ENCODE measurements around the gene MYO7A. TPM values are rescaled to one million over a fixed set of nuclear protein-coding genes. Genes with fewer than 3 reads are reported as not detected.
A peak's percentile ranks its signal among the peaks of the same experiment; 100 is the strongest.

The MYO7A gene
- total and polyA plus RNA-seq, 2 of the 4 experiments (the other 2 are of a cell fraction): 0.02 TPM; not detected in 1

- TF ChIP-seq ELK1 (IDR thresholded peaks at IDR 0.05; ENCODE audit: borderline replicate concordance, low read depth, low read length): no peak
Observed at GRCh38 chr11:77107950-77108349, 20.1 kb upstream of the MYO7A start (continued).

GRCh38 chr11:77108436-77108835 lies 19.6 kb upstream of the MYO7A start:
- Histone ChIP-seq H3K18ac (ENCODE audit: low read depth, low read length) (no peak overlapping the region), H2BK120ac (ENCODE audit: low read depth, low read length) (no peak overlapping the region), H3K9me1 (ENCODE audit: insufficient read depth, low read length) (peaks cover 12% of the 10 kb centered on the region), H2AK9ac (replicated peaks; ENCODE audit: low read depth, low read length, poor library complexity) (peak overlapping the region; percentile 73), H4K8ac (ENCODE audit: low read depth in 2 of 2, low read length in 2 of 2) (peak overlapping the region in 1 of 2 experiments; percentile 45; a peak in 2 of 4 replicates), H3K56ac (ENCODE audit: extremely low read depth, insufficient read depth, low read length) (no peak overlapping the region), H2AK5ac (ENCODE audit: low read depth, low read length) (peak overlapping the region; percentile 73; the same call in 1 of the 2 replicates), H3K14ac (replicated peaks; ENCODE audit: low read depth, low read length) (no peak overlapping the region), H3K27ac (ENCODE audit: insufficient read depth, low read length) (no peak overlapping the region), H3K4me1 (ENCODE audit: control insufficient read depth, insufficient read depth, low read length) (peaks cover 21% of the 10 kb centered on the region), H4K91ac (ENCODE audit: insufficient read depth, low read depth, low read length) (no peak overlapping the region; the same call in 1 of the 2 replicates), H2BK5ac (ENCODE audit: low read depth, low read length, poor library complexity, severe bottlenecking) (peak overlapping the region; percentile 10), H3K9ac (ENCODE audit: low read depth, low read length) (no peak overlapping the region), H3K23ac (ENCODE audit: low read depth, low read length) (no peak overlapping the region), H4K20me1 (ENCODE audit: insufficient read depth, low read length) (peaks cover 5% of the 10 kb centered on the region; the same call in 1 of the 2 replicates), H3K4ac (ENCODE audit: low read depth, low read length) (peak overlapping the region; percentile 64), H3K4me3 (ENCODE audit: insufficient read depth, low read depth, low read length) (no peak overlapping the region), H2AFZ (replicated peaks; ENCODE audit: low read length, poor library complexity) (peak overlapping the region; percentile 67), H3K79me1 (ENCODE audit: low read depth in 1 of 2, low read length in 2 of 2) (peaks cover 0 to 15% of the 10 kb centered on the region in 2 experiments; a peak in 1 of 4 replicates), H2BK15ac (ENCODE audit: low read depth, low read length) (no peak overlapping the region; the same call in 2 of the 3 replicates), H2BK20ac (ENCODE audit: low read depth, low read length) (no peak overlapping the region), H3K36me3 (ENCODE audit: control insufficient read depth, insufficient read depth, low read length) (no peaks in the 10 kb centered on the region), H3K9me3 (ENCODE audit: control insufficient read depth, insufficient read depth, low read length) (no peaks in the 10 kb centered on the region), H3K4me2 (ENCODE audit: low read depth, low read length) (no peak overlapping the region), H3K27me3 (ENCODE audit: control insufficient read depth, insufficient read depth, low read length) (no peaks in the 10 kb centered on the region), H4K5ac (ENCODE audit: low read depth, low read length) (no peak overlapping the region)
- no TSS peak for BruUV-seq (replicated peaks)
- intact Hi-C loops (cut with micrococcal nuclease): no loop called here
- in situ Hi-C loops (cut with MboI; ENCODE audit: low sequenced_read_pairs): no loop called here
- ChIA-PET CTCF (interaction anchor here (1.0 kb wide), 1 partner anchor 19 kb away, joined by 4 read pairs; the partner anchor contains the start of gene MYO7A), POLR2A (ENCODE audit: unreplicated experiment) (interaction anchor here (0.6 kb wide), 1 partner anchor 251 kb away, joined by 5 read pairs; no protein-coding TSS in a partner anchor)
- ATAC-seq (ENCODE audit: low read depth): no peak
- DNase-seq: no peak
- dilution Hi-C loops (cut with HindIII; ENCODE audit: low sequenced_read_pairs, unreplicated experiment): no loop called here
- TF ChIP-seq BHLHE40 (IDR thresholded peaks at IDR 0.05; ENCODE audit: low read depth, low read length) (no peak), MXI1 (IDR thresholded peaks at IDR 0.05; ENCODE audit: borderline replicate concordance, low read depth, low read length) (no peak), ELK1 (IDR thresholded peaks at IDR 0.05; ENCODE audit: borderline replicate concordance, low read depth, low read length) (no peak), POLR2A (IDR thresholded peaks at IDR 0.05; ENCODE audit: low read depth, low read length) (no peak), CHD1 (IDR thresholded peaks at IDR 0.05; ENCODE audit: low read depth, low read length) (no peak), CTCF (conservative IDR thresholded peaks at IDR 0.05; ENCODE audit: low read depth, low read length) (no peak), MAZ (IDR thresholded peaks at IDR 0.05; ENCODE audit: borderline replicate concordance, low read depth, low read length) (no peak), FOS (IDR thresholded peaks at IDR 0.05; ENCODE audit: low read depth, low read length) (no peak)
- 100% methylated on average over 1 of the region's 9 CpGs; no CpG with 5 or more reads in 1 of the 2 experiments for WGBS, 2 experiments (ENCODE audit: extremely low coverage in 2 of 2, insufficient read length in 1 of 2)
